ENCODE data around the gene SDS. TPM values are rescaled to one million over a fixed set of nuclear protein-coding genes. Genes with fewer than 3 reads are reported as not detected.

SDS gene
- total RNA-seq, 1 donor from 2014 or later, result not detected

GRCh38 chr12:113348849-113349536, 54.7 kb downstream of the SDS start:
- DNase-seq (ENCODE audit: low read depth, low spot score), result no peak

- DNase-seq (ENCODE audit: low read depth, low spot score), result no peak
Measured at GRCh38 chr12:113347892-113348291, 55.8 kb downstream of the SDS start.

GRCh38 chr12:113347107-113347506, 56.6 kb downstream of the SDS start:
- no peak for DNase-seq (ENCODE audit: low read depth, low spot score)

- no peak for DNase-seq (ENCODE audit: low read depth, low spot score)
Measured at GRCh38 chr12:113346353-113346752, 57.3 kb downstream of the SDS start.

GRCh38 chr12:113345318-113345717, 58.4 kb downstream of the SDS start:
- no peak for DNase-seq (ENCODE audit: low read depth, low spot score)

Other genes with a start within 250 kb of the SDS start
- gene DDX54, start 218.4 kb downstream of the SDS start, total RNA-seq, result 47.5 and 49.1 TPM in 2 replicates
- 22.3 and 26.1 TPM in 2 replicates for gene RITA1, start 218.2 kb downstream of the SDS start, total RNA-seq
- gene TPCN1, start 182.4 kb downstream of the SDS start, total RNA-seq, result 8.2 and 10.8 TPM in 2 replicates
- gene SLC8B1, start 68.8 kb downstream of the SDS start, total RNA-seq, result 10.4 and 27.0 TPM in 2 replicates
- 18.0 and 26.7 TPM in 2 replicates for gene PLBD2, start 45.3 kb downstream of the SDS start, total RNA-seq
- gene SDSL, start 18.5 kb upstream of the SDS start, total RNA-seq, result 6.8 and 10.3 TPM in 2 replicates
- gene LHX5, start 68.0 kb upstream of the SDS start, total RNA-seq, result not detected in 2 replicates